Skeletal muscle tissue (tissue), 4 donors: ENCODE results near the gene ARAP2. TPM values are rescaled to one million over a fixed set of nuclear protein-coding genes. Genes with fewer than 3 reads are reported as not detected.

Source experiments
- H3K27ac ChIP-seq: one replicate; pipeline ENCODE4 v1.7.0; 2013; ENCODE audit warnings: mild to moderate bottlenecking, low read depth, low read length, inconsistent platforms
- H3K27me3 ChIP-seq, 3 donors: one replicate each; pipeline ENCODE4 v1.7.0; 2013; ENCODE audit warnings: low read length in 3 of 3; ENCODE audit not compliant: control insufficient read depth in 3 of 3, insufficient read depth in 3 of 3
- H3K36me3 ChIP-seq, 3 donors: one replicate each; pipeline ENCODE4 v1.7.0; 2013; ENCODE audit warnings: low read length in 3 of 3; ENCODE audit not compliant: control insufficient read depth in 3 of 3, insufficient read depth in 3 of 3
- H3K4me1 ChIP-seq, 3 donors: one replicate each; pipeline ENCODE4 v1.7.0; 2013; ENCODE audit warnings: low read length in 3 of 3, mild to moderate bottlenecking in 3 of 3; ENCODE audit not compliant: control insufficient read depth in 3 of 3, insufficient read depth in 3 of 3
- H3K4me3 ChIP-seq, 3 donors: one replicate each; pipeline ENCODE4 v1.7.0; 2013; ENCODE audit warnings: low read length in 3 of 3
- H3K9ac ChIP-seq, 3 donors: one replicate each; pipeline ENCODE4 v1.7.0; 2013; ENCODE audit warnings: low read length in 3 of 3, mild to moderate bottlenecking in 3 of 3, moderate library complexity in 2 of 3, low read depth in 1 of 3
- H3K9me3 ChIP-seq, 3 donors: one replicate each; pipeline ENCODE4 v1.7.0; 2013; ENCODE audit warnings: low read length in 3 of 3; ENCODE audit not compliant: control insufficient read depth in 3 of 3
- total RNA-seq: library from RNA; depleted of rRNA; stranded (reverse); fragments of >200 nt; gene quantifications from one replicate; pipeline ENCODE4 v1.2.3, GENCODE V29; 2014
- donor health status: Osteomylitis.

The ARAP2 gene
- total RNA-seq, 1 donor from 2014 or later = 2.6 TPM

DNA sequence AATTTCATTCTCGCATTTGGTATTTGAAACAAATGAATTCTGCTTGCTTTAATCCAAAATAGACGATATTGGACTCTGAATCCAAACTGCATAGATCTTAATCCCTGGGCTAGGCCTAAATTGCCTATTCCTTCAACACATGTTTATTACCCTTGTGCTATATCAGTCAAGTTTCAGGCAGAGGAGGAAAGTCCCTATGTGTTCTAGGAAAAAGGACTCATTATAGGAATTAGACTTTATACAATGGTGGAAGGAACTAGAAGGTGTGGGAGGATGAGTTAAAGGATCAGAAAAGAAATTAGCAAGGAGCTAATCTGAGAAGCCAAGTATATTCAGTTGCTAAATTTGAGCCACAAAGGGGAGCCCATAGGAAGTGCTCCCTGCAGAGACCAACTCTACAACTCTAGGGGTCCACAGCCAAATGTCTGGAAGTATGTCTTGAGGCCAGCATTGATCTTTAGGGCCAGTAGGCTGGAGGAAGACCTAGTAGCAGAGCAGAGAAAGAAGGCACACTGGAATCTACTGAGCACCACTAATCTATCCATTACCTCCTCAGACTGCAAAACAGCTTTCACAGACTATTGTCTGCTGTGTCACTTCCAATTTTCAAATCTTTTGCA is 20.0 kb upstream of the ARAP2 start:
- H3K4me1 ChIP-seq = no peaks in the 10 kb centered on the region
- H3K36me3 ChIP-seq = no peaks in the 10 kb centered on the region
- H3K9me3 ChIP-seq = peaks cover 0 to 2% (median 0%) of the 10 kb centered on the region in 3 donors
- no peaks in the 10 kb centered on the region for H3K27me3 ChIP-seq
- H3K9ac ChIP-seq = no peak overlapping the region
- no peak overlapping the region for H3K27ac ChIP-seq
- H3K4me3 ChIP-seq = no peak overlapping the region

GRCh38 chr4:36260731-36261130 is 16.4 kb upstream of the ARAP2 start:
- Histone ChIP-seq H3K27ac (no peak overlapping the region), H3K4me1 (no peaks in the 10 kb centered on the region), H3K9me3 (peaks cover 0 to 2% (median 0%) of the 10 kb centered on the region in 3 donors), H3K4me3 (no peak overlapping the region), H3K27me3 (no peaks in the 10 kb centered on the region), H3K9ac (no peak overlapping the region), H3K36me3 (no peaks in the 10 kb centered on the region)

DNA sequence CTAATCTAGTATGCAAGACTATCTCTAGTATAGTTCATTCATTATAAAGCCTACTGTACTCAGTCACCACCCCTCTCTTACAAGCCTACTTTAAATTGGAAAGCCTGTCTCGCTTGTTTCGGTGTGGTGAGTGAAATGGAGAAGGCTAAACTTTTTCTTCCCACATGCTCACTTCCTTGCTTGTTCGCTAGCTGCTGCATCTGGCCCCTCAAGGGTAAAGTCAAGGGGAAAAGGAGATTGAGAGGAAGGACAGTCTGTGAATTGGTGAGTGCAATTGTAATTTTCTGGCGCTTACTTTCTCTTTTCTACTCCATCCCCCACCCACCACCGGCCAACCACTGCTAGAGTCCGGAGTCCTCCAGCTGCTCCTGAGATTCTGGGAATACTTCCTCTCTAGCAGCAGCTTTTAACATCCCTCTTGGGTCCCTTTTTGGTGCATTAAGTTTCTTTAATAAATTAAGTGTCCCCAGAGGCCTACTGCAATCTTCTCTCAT is 12.1 kb upstream of the ARAP2 start:
- no peaks in the 10 kb centered on the region for H3K27me3 ChIP-seq
- H3K27ac ChIP-seq = no peak overlapping the region
- no peaks in the 10 kb centered on the region for H3K4me1 ChIP-seq
- no peak overlapping the region for H3K9ac ChIP-seq
- no peaks in the 10 kb centered on the region for H3K36me3 ChIP-seq
- no peaks in the 10 kb centered on the region for H3K9me3 ChIP-seq
- peak overlapping the region in 1 of 3 donors; percentile 12 for H3K4me3 ChIP-seq

DNA sequence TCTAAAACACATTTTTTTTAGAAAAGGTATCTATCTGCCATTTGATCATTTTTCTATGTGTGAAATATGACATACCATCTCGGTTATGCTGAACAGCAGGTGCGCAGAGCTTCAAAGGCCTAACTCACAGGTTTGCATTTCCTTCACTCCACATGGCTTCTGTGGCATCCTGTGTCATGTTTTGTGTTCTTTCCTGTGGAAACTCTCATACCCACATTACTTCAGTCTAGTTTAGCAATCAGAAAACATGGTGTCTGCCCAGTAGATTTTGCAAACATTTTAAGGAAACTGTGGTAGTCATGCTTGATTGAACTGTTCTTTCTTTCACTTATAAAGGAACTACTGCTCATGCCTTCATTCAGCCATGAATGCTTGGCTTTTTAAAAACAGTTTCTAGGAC is 11.3 kb upstream of the ARAP2 start:
- H3K4me1 ChIP-seq = no peaks in the 10 kb centered on the region
- no peak overlapping the region for H3K27ac ChIP-seq
- H3K36me3 ChIP-seq = no peaks in the 10 kb centered on the region
- no peaks in the 10 kb centered on the region for H3K27me3 ChIP-seq
- H3K9me3 ChIP-seq = no peaks in the 10 kb centered on the region
- no peak overlapping the region for H3K4me3 ChIP-seq
- H3K9ac ChIP-seq = no peak overlapping the region

GRCh38 chr4:36254371-36254770 is 10.1 kb upstream of the ARAP2 start:
- H3K27ac ChIP-seq = no peak overlapping the region
- no peaks in the 10 kb centered on the region for H3K4me1 ChIP-seq
- no peak overlapping the region for H3K9ac ChIP-seq
- H3K4me3 ChIP-seq = no peak overlapping the region
- H3K36me3 ChIP-seq = no peaks in the 10 kb centered on the region
- H3K27me3 ChIP-seq = no peaks in the 10 kb centered on the region
- H3K9me3 ChIP-seq = no peaks in the 10 kb centered on the region

DNA sequence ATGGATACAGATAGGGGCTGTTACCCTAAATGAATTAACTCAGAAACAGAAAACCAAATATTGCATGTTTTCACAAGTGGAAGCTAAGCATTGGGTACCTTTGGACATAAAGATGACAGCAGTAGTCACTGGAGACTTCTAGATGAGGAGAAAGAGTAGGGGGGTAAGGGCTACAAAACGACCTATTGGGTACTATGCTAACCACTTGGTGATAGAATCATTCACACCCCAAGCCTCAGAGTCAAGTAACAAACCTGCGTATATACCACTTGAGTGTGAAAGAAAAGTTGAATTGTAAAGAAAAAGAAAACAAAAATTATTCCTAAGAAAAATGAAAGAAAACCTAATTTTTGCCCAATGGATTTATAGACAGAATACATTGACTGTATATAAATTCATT is 7.7 kb upstream of the ARAP2 start:
- H3K27ac ChIP-seq = no peak overlapping the region
- no peaks in the 10 kb centered on the region for H3K9me3 ChIP-seq
- no peaks in the 10 kb centered on the region for H3K27me3 ChIP-seq
- no peak overlapping the region for H3K4me3 ChIP-seq
- no peak overlapping the region for H3K9ac ChIP-seq
- no peaks in the 10 kb centered on the region for H3K4me1 ChIP-seq
- no peaks in the 10 kb centered on the region for H3K36me3 ChIP-seq

GRCh38 chr4:36249610-36250009 is 5.3 kb upstream of the ARAP2 start:
- H3K4me1 ChIP-seq = no peaks in the 10 kb centered on the region
- H3K4me3 ChIP-seq = no peak overlapping the region
- no peaks in the 10 kb centered on the region for H3K36me3 ChIP-seq
- no peaks in the 10 kb centered on the region for H3K9me3 ChIP-seq
- H3K27ac ChIP-seq = no peak overlapping the region
- peaks cover 0 to 2% (median 0%) of the 10 kb centered on the region in 3 donors for H3K27me3 ChIP-seq
- H3K9ac ChIP-seq = no peak overlapping the region

DNA sequence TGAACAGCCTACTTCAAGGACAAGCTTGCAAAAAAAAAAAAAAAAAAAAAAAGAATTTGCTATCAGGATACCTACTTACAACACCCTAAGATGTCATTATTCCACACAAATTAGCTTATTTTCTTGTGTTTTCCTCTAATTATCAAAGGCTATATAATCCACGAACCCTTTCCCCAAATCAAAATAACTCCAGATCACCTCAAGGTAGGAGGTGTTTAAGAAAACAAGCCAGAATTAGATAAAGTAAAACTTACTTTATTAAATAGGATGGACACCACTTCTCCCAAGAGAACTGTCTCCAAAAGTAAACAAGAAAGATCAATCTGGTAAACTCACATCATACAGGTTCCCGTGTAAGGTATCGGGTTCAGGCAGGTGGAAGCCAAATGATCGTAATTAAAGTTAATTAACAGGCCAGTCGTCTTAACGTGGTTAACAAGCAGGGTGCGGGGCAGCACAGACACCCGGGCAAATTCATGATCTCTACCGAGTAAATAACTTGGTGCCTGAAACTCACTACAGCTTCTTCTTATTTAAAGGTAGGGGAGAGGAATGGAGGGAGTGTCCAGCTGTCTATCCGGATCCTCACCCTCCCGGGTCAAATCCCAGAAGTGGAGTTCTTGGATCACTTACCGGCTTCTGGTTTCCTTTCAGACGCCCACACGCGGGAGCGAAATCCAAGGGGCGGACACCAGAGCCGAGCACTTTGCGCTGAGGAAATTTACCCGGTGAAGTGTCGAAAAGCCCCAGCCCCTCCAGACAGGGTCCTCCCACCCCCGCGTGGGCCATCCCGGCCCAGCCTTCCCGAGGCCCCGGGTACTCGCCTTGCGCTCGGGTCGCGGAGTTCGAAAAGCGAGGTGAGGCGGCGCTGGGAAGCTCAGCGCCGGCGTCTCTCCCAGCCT is 708 bp downstream of the ARAP2 start:
- peak overlapping the region; percentile 0 to 66 (median 39) for H3K9ac ChIP-seq
- no peaks in the 10 kb centered on the region for H3K4me1 ChIP-seq
- peaks cover 0 to 3% (median 0%) of the 10 kb centered on the region in 3 donors for H3K27me3 ChIP-seq
- H3K4me3 ChIP-seq = peak overlapping the region; percentile 48 to 69 (median 64)
- peak overlapping the region; percentile 66 for H3K27ac ChIP-seq
- H3K9me3 ChIP-seq = no peaks in the 10 kb centered on the region
- H3K36me3 ChIP-seq = no peaks in the 10 kb centered on the region

- Histone ChIP-seq H3K9ac (no peak overlapping the region), H3K36me3 (no peaks in the 10 kb centered on the region), H3K4me3 (no peak overlapping the region), H3K27ac (no peak overlapping the region), H3K9me3 (no peaks in the 10 kb centered on the region), H3K4me1 (no peaks in the 10 kb centered on the region), H3K27me3 (peaks cover 0 to 3% (median 0%) of the 10 kb centered on the region in 3 donors)
Measured at GRCh38 chr4:36242629-36243354, 1.5 kb downstream of the ARAP2 start.
